Skin epidermis (tissue), 12 donors: ENCODE data around the gene OR52D1.

Experiments used
- H3K27ac ChIP-seq, 21 experiments: fragments of 200-600 bp; sonication (generic) in 11 of 21; one replicate each; pipeline ENCODE4 v1.5.0; 2020; ENCODE audit warnings: mild to moderate bottlenecking in 3 of 21, inconsistent platforms in 2 of 21, moderate library complexity in 2 of 21
- H3K4me3 ChIP-seq, 7 experiments: fragments of 200-600 bp; sonication (generic) in 2 of 7; one replicate each; pipeline ENCODE4 v1.5.0; 2020; ENCODE audit warnings: inconsistent platforms in 2 of 7, mild to moderate bottlenecking in 2 of 7, moderate library complexity in 1 of 7

Gene OR52D1

GRCh38 chr11:5488385-5488784 is at the start of gene OR52D1:
OR52D1 (plus strand) TSS chr11:5488685; CDS start chr11:5488707, 22 bp downstream.
- H3K27ac ChIP-seq: no peak within 1 kb of the TSS
- no peak within 1 kb of the TSS for H3K4me3 ChIP-seq

- no peak within 1 kb of the TSS for H3K27ac ChIP-seq
- no peak within 1 kb of the TSS for H3K4me3 ChIP-seq
Observed at GRCh38 chr11:5441414-5441813, 47.1 kb upstream of the OR52D1 start, which contains the start of gene OR51I1. OR51I1 (minus strand) TSS chr11:5441514; CDS start chr11:5441514, 0 bp downstream.

DNA sequence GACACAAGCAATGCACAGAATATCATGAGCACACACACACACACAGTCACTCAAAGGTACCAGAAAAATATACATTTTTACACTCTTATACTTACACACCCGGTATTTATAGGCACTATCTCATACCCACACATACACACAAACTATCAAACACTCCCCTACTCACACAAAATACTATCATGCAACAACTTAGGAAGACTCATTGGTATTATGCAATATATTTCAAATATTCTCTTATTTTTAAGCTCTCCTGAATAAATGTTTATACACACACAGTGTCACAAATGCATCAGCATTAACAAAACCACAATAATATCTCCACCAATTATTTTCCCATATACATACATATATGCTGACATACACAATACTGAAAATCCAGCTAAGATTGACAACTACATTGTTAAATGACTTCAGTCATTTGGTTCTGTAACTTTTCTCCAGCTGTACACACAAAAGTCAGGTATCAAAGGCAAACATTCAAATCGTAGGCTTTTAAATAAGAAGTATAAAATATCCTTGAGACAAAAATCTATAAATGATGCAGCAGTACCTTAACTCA is 44.6 kb upstream of the OR52D1 start:
- H3K4me3 ChIP-seq: no peak overlapping the region

GRCh38 chr11:5449023-5449422 is 39.5 kb upstream of the OR52D1 start, which contains the start of gene OR51I2:
OR51I2 (plus strand) TSS chr11:5449323; CDS start chr11:5453489, 4,166 bp downstream.
- Histone ChIP-seq H3K27ac (no peak within 1 kb of the TSS), H3K4me3 (no peak within 1 kb of the TSS)

More for the DNA sequence above, 44.6 kb upstream of the OR52D1 start:
- no peak overlapping the region for H3K27ac ChIP-seq

- no peak overlapping the region for H3K27ac ChIP-seq
Observed at GRCh38 chr11:5449432-5449831, 39.1 kb upstream of the OR52D1 start.

GRCh38 chr11:5460983-5461621 is 27.4 kb upstream of the OR52D1 start:
- Histone ChIP-seq H3K4me3 (no peak overlapping the region), H3K27ac (no peak overlapping the region)

More at GRCh38 chr11:5449432-5449831, 39.1 kb upstream of the OR52D1 start:
- H3K4me3 ChIP-seq: no peak overlapping the region

DNA sequence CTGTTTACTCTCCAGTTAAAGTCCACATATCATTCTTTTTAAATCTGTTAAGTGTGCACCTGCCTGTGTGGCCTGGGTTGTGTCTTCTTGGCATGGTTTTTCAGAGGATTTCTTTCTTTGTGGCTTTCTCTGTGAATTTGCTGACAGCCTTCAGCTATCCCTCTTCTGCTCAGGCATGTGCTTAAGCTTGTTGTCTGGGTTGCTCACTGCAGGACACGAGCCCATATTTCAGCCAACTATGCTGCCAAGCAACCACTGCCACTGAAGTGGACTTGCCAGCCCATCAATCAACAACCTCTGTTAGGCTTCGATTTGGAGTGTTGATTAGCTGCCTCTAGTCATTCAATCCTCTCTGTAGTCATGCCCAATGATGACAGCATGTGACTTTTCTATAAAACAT is 21.0 kb upstream of the OR52D1 start:
- Histone ChIP-seq H3K4me3 (no peak overlapping the region), H3K27ac (no peak overlapping the region)

DNA sequence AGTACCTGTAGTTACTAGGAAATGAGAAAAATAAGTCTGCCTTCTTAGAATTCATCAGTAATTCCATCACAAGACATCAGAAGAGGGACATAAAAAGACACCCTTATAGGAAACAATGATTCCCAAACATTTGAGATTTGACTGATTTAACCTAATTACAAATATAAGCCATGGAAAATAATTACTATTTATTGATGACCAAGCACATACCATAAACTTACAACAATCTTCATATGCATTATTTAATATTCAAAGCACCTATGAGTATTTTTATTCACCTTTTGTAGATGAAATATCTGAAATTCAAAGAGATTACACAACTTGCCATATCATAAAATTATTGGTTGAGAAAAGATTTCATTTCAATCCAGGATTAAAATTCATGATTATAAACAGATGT is 14.6 kb upstream of the OR52D1 start:
- H3K4me3 ChIP-seq: no peak overlapping the region
- no peak overlapping the region for H3K27ac ChIP-seq

DNA sequence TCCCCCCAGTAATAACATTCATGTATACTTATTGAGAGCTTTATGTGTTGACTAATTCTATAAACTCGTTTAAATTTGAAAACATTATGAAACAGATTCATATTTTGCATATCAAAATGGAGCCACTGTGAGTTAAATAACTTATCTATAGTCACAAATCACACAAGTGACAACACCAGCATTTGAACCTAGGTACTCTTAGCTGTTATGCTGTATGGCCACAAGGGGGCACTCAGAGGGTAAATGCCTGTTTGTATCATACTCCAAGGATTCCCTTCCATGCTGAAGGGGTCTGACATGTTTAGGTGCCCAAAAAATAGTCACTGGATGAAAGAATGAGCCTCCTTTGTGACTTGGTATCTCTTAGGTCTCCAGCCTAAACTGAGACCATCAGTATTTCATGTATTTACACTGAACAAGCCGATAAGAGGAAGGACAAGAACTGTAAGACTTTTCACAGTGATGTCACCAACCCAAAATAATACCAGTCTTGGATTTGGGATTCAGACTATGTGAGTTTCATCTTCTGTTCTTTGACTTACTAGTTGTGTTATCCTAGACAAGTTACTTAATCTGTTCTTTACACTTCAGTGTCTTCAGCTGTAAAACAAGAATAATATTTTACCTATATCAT is 12.2 kb upstream of the OR52D1 start:
- Histone ChIP-seq H3K4me3 (no peak overlapping the region), H3K27ac (no peak overlapping the region)

GRCh38 chr11:5486003-5486402 is 2.5 kb upstream of the OR52D1 start:
- Histone ChIP-seq H3K27ac (no peak overlapping the region), H3K4me3 (no peak overlapping the region)

GRCh38 chr11:5486421-5486820 is 2.1 kb upstream of the OR52D1 start:
- no peak overlapping the region for H3K27ac ChIP-seq

DNA sequence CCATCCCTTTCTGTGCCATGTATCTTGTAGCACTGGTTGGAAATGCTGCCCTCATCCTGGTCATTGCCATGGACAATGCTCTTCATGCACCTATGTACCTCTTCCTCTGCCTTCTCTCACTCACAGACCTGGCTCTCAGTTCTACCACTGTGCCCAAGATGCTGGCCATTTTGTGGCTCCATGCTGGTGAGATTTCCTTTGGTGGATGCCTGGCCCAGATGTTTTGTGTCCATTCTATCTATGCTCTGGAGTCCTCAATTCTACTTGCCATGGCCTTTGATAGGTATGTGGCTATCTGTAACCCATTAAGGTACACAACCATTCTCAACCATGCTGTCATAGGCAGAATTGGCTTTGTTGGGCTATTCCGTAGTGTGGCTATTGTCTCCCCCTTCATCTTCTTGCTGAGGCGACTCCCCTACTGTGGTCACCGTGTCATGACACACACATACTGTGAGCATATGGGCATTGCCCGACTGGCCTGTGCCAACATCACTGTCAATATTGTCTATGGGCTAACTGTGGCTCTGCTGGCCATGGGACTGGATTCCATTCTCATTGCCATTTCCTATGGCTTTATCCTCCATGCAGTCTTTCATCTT is 414 bp downstream of the OR52D1 start:
- Histone ChIP-seq H3K4me3 (no peak overlapping the region), H3K27ac (no peak overlapping the region)

More at GRCh38 chr11:5486421-5486820, 2.1 kb upstream of the OR52D1 start:
- no peak overlapping the region for H3K4me3 ChIP-seq

- no peak overlapping the region for H3K4me3 ChIP-seq
- no peak overlapping the region for H3K27ac ChIP-seq
Observed at GRCh38 chr11:5489576-5490357, 1.3 kb downstream of the OR52D1 start.

DNA sequence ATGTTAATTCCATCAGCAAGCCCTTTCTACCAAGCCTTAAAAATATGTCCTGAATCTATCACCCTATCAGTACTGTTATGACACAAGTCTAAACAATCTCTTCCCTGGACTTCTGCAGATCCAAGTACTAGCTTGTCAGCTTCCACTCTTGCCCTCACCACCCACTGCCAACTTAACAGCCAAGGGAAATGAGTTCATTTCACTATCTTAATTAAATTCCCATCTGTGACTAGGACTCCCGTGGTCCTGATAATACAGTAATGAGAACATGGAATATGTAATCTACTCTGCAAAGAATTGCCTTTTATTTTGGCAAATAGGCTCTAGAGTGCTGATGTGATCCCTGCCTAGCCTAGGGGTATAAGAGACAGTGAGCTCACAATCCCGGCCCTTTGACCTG is 11.2 kb downstream of the OR52D1 start:
- H3K27ac ChIP-seq: no peak overlapping the region
- no peak overlapping the region for H3K4me3 ChIP-seq

GRCh38 chr11:5500393-5500801 is 11.9 kb downstream of the OR52D1 start:
- no peak overlapping the region for H3K4me3 ChIP-seq
- H3K27ac ChIP-seq: no peak overlapping the region

- H3K4me3 ChIP-seq: no peak overlapping the region
- no peak overlapping the region for H3K27ac ChIP-seq
Observed at GRCh38 chr11:5504403-5504921, 16.0 kb downstream of the OR52D1 start.

DNA sequence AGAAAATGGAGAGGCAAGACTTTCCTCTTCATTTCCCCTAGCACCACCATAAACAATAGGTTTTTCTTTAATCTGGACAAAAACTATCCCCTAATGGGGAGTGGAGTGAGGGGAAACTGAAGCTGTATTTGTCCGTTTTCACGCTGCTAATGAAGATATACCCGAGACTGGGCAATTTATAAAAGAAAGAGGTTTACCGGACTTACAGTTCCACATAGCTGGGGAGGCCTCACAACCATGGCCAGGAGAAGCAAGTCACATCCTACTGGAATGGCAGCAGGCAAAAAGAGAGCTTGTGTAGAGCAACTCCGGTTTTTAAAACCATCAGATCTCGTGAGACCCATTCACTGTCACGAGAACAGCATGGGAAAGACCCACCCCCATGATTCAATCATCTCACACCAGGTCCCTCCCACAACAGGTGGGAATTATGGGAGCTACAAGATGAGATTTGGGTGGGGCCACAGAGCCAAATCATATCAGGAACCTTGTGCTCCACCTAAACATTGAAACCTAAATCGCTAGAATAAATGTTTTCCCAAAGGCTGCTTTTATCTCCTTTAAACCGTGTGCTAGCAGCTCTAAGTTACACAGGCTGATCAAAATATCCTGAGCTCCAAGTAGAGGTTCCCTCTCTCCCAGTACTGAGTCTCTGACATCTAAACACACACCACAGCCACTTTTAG is 17.0 kb downstream of the OR52D1 start:
- H3K4me3 ChIP-seq: no peak overlapping the region
- H3K27ac ChIP-seq: no peak overlapping the region

GRCh38 chr11:5507177-5507932 is 18.9 kb downstream of the OR52D1 start:
- H3K27ac ChIP-seq: no peak overlapping the region
- H3K4me3 ChIP-seq: no peak overlapping the region
